ENCODE measurements around the gene CEP120.

DNA sequence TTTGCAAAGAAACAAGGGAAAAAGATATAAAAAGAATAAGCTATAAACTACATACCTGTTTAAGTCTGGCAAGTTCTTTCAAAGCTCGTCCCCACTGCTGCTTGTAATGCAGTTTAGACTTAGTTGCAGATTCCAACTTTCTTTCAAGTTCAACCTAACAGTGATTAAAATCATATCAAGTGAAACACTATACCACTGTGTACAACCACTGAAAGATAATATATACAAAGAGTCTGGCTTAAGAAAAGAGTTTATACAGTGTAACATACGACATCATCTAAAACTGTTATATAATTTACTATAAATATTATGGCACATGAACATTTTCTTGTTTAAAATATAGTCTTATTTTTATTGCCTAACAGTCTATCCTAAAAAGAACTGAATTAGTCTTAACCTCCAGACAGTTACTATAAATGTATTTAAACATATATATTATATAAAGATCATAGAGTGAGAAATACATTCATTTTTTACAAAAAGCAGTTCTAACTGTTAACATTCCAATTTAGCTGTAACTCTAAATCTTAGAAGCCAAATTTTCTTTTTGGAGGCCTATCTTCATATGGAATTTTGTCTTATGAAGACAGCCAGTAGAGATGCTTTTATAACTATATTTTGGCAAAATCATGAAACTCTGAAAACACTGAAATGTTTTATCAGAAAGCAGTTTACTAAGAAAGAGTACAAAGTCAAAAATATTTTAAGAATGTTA, 58.6 kb downstream of the CEP120 start:
- TF ChIP-seq CTCF (IDR thresholded peaks at IDR 0.05) (no peak), POLR2A (IDR thresholded peaks at IDR 0.05) (no peak)

Data from adrenal gland (tissue), 5 donors.